Suprapubic skin (tissue), 3 donors: ENCODE data around the gene NCK2.

Experiments used
- CTCF ChIP-seq, 2 donors: fragments of 200-600 bp in 1 of 2; fragments of 450-650 bp in 1 of 2; sonication (generic) in 1 of 2; IDR thresholded peaks; one replicate each; pipeline ENCODE4 v1.5.1; 2016 to 2019; ENCODE audit warnings: antibody characterized with exemption in 2 of 2, mild to moderate bottlenecking in 1 of 2, moderate library complexity in 1 of 2
- POLR2A ChIP-seq, 2 donors: fragments of 450-650 bp; IDR thresholded peaks; one replicate each; pipeline ENCODE4 v1.6.1; 2017; ENCODE audit warnings: antibody characterized with exemption in 2 of 2, mild to moderate bottlenecking in 2 of 2, moderate library complexity in 2 of 2

- TF ChIP-seq POLR2A (IDR thresholded peaks at IDR 0.05) (no peak), CTCF (IDR thresholded peaks at IDR 0.05) (no peak)
These were observed 11.2 kb downstream of the NCK2 start for GRCh38 chr2:105755895-105756294.
